HCT116 (cell line): ENCODE results near the gene LCP1. TPM values are rescaled to one million over a fixed set of nuclear protein-coding genes. Genes with fewer than 3 reads are reported as not detected.

Experiments
- ATAC-seq: fragments of 200-7000 bp; cut with Tn5 transposase; 2 replicates; pipeline ENCODE4 v1.9.1; 2020; ENCODE audit warnings: mild to moderate bottlenecking, moderate library complexity
- BruUV-seq: library from RNA; stranded (reverse); fragments of 400-500 nt; replicated peaks from 2 replicates; lab custom pipeline; 2021; lab: Mats Ljungman, UMichigan
- CTCF ChIA-PET: fragments of 300-600 bp; sonication (Branson Sonifier 250); formaldehyde crosslinking; loops from one replicate; lab custom pipeline; 2021; ENCODE audit warnings: antibody characterized with exemption; lab: Charles Lee
- POLR2A ChIA-PET: fragments of 300-600, 350-600 bp; sonication (Branson Sonifier 250); formaldehyde crosslinking; loops from one replicate; lab custom pipeline; 2021; ENCODE audit warnings: antibody characterized with exemption; lab: Charles Lee
- RAD21 ChIA-PET, 2 experiments: fragments of 300-600 bp; sonication (Branson Sonifier 250); formaldehyde crosslinking; loops; one replicate each; lab custom pipeline; 2023; ENCODE audit warnings: low total read pairs in 2 of 2; ENCODE audit not compliant: uncharacterized antibody in 2 of 2, unreplicated experiment in 2 of 2, low non-redundant PET in 1 of 2; lab: Charles Lee
- DNase-seq: peaks from one replicate; pipeline ENCODE4 v3.0.0-alpha.2; 2010; ENCODE audit warnings: low read depth, low spot score
- H2AFZ ChIP-seq: fragments of 200-600 bp; shearing (Covaris generic), sonication (generic); 2 replicates; pipeline ENCODE4 v1.6.1; 2017; ENCODE audit warnings: low read depth, mixed run types, mixed read lengths, antibody characterized with exemption, low read length; ENCODE audit not compliant: poor library complexity, severe bottlenecking
- H3K27ac ChIP-seq: 2 replicates; pipeline ENCODE4 v1.5.1; 2012; ENCODE audit warnings: low read depth, low read length
- H3K27me3 ChIP-seq: fragments of 200-600 bp; sonication (generic); 2 replicates; pipeline ENCODE4 v1.6.1; 2016; ENCODE audit warnings: mixed run types, low read length, mixed read lengths; ENCODE audit not compliant: insufficient read depth
- H3K36me3 ChIP-seq, 2 experiments: fragments of 200-500 bp in 1 of 2; fragments of 200-600 bp in 1 of 2; sonication (Bioruptor generic) in 1 of 2; sonication (generic) in 1 of 2; 2 replicates each; pipeline versions ENCODE4 v1.5.1 to v1.6.1; 2014 to 2016; ENCODE audit warnings: low read length in 2 of 2, inconsistent platforms in 1 of 2, mixed read lengths in 1 of 2, mixed run types in 1 of 2; ENCODE audit not compliant: insufficient read depth in 2 of 2, control insufficient read depth in 1 of 2
- H3K4me1 ChIP-seq, 2 experiments: fragments of 200-600 bp in 1 of 2; sonication (generic) in 1 of 2; 2 replicates each; pipeline versions ENCODE4 v1.5.1 to v1.6.1; 2012 to 2017; ENCODE audit warnings: low read length in 2 of 2, inconsistent platforms in 1 of 2, mild to moderate bottlenecking in 1 of 2, mixed read lengths in 1 of 2, mixed run types in 1 of 2, moderate library complexity in 1 of 2; ENCODE audit not compliant: insufficient read depth in 2 of 2, control insufficient read depth in 1 of 2
- H3K4me2 ChIP-seq: fragments of 200-600 bp; sonication (generic); 2 replicates; pipeline ENCODE4 v1.6.1; 2017; ENCODE audit warnings: mixed run types, low read length, mixed read lengths
- H3K4me3 ChIP-seq, 2 experiments: fragments of 200-600 bp in 1 of 2; sonication (generic) in 1 of 2; replicated peaks in 1 of 2; 2 replicates each; pipeline ENCODE4 v1.5.1; 2011 to 2016; ENCODE audit warnings: low read length in 2 of 2, control low read depth in 1 of 2, low read depth in 1 of 2, mild to moderate bottlenecking in 1 of 2, mixed read lengths in 1 of 2, mixed run types in 1 of 2
- H3K79me2 ChIP-seq: fragments of 200-600 bp; sonication (generic); 2 replicates; pipeline ENCODE4 v1.6.1; 2017; ENCODE audit warnings: mild to moderate bottlenecking, mixed run types, low read length, moderate library complexity, mixed read lengths; ENCODE audit not compliant: insufficient read depth
- H3K9ac ChIP-seq: fragments of 200-600 bp; sonication (generic); 2 replicates; pipeline ENCODE4 v1.6.1; 2016; ENCODE audit warnings: low read length, mixed read lengths
- H3K9me2 ChIP-seq: fragments of 200-600 bp; sonication (generic), shearing (Covaris generic); 2 replicates; pipeline ENCODE4 v1.6.1; 2017; ENCODE audit warnings: mixed run types, mild to moderate bottlenecking, moderate library complexity; ENCODE audit not compliant: insufficient read depth
- H3K9me3 ChIP-seq, 2 experiments: fragments of 200-500 bp in 1 of 2; fragments of 200-600 bp in 1 of 2; sonication (Bioruptor generic) in 1 of 2; sonication (generic) in 1 of 2; 2 replicates each; pipeline ENCODE4 v1.6.1; 2014 to 2017; ENCODE audit warnings: low read length in 2 of 2, mixed read lengths in 2 of 2, inconsistent platforms in 1 of 2, low read depth in 1 of 2, mild to moderate bottlenecking in 1 of 2, mixed run types in 1 of 2, moderate library complexity in 1 of 2; ENCODE audit not compliant: control insufficient read depth in 1 of 2, insufficient read depth in 1 of 2
- H4K20me1 ChIP-seq: fragments of 200-600 bp; sonication (generic), shearing (Covaris generic); 2 replicates; pipeline ENCODE4 v1.6.1; 2017; ENCODE audit warnings: mixed run types, mild to moderate bottlenecking, moderate library complexity; ENCODE audit not compliant: insufficient read depth
- CBX3 ChIP-seq: IDR thresholded peaks from 2 replicates; pipeline ENCODE4 v1.6.1; 2012; ENCODE audit warnings: low read depth
- ELF1 ChIP-seq: IDR thresholded peaks from 2 replicates; pipeline ENCODE4 v1.6.1; 2012; ENCODE audit warnings: low read depth, borderline replicate concordance
- EZH2 ChIP-seq: fragments of 200-600 bp; sonication (generic); IDR thresholded peaks from 2 replicates; pipeline ENCODE4 v1.6.1; 2017; ENCODE audit warnings: antibody characterized with exemption, mixed run types
- EZH2phosphoT487 ChIP-seq: fragments of 200-600 bp; IDR thresholded peaks from 2 replicates; pipeline ENCODE4 v1.6.1; 2018; ENCODE audit warnings: antibody characterized with exemption, borderline replicate concordance
- FOSL1 ChIP-seq: IDR thresholded peaks from 2 replicates; pipeline ENCODE4 v1.6.1; 2012; ENCODE audit warnings: low read depth
- POLR2A ChIP-seq: IDR thresholded peaks from 2 replicates; pipeline ENCODE4 v1.7.0; 2011; ENCODE audit warnings: borderline replicate concordance; ENCODE audit not compliant: insufficient read depth, insufficient read length; ENCODE audit errors: extremely low read depth
- POLR2AphosphoS5 ChIP-seq: IDR thresholded peaks from 2 replicates; pipeline ENCODE4 v1.6.1; 2011; ENCODE audit warnings: mild to moderate bottlenecking, low read depth, low read length, moderate library complexity
- TCF7L2 ChIP-seq: IDR thresholded peaks from 2 replicates; pipeline ENCODE4 v1.7.0; 2011; ENCODE audit warnings: borderline replicate concordance, inconsistent platforms; ENCODE audit not compliant: insufficient read depth, insufficient read length; ENCODE audit errors: extremely low read depth
- intact Hi-C: fragments of 100-400 bp; cut with micrococcal nuclease; formaldehyde crosslinking; loops from 2 replicates; pipeline ENCODE4 v1.10.0; 2022
- total RNA-seq: library from RNA; stranded (reverse); gene quantifications from one replicate; pipeline ENCODE4 v1.2.1, GENCODE V29; 2021; ENCODE audit not compliant: unreplicated experiment
- TF ChIP-seq, protein P1 (sequence below): IDR thresholded peaks from 2 replicates; pipeline ENCODE4 v1.6.1; 2011; ENCODE audit warnings: mild to moderate bottlenecking, low read length, moderate library complexity; ENCODE audit not compliant: insufficient replicate concordance; ENCODE audit errors: extremely low read depth

LCP1 gene
- total RNA-seq, 1 experiment from 2014 or later: 2.2 TPM

DNA sequence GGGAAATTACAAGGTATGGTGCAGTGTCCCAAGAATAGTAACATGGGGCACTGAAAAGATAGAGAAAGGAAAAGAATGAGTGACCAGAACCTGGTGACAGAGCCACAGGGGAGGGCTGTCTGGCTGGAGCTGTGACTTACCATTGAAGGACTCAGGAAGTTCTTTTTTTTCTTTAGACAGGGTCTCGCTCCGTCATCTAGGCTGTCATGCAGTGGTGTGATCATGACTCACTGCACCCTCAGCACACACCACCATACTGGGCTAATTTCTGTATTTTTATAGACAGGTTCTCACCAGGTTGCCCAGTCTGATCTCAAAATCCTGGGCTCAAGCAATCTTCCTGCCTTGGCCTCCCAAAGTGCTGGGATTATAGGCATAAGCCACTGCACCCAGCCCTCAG lies 68.4 kb downstream of the LCP1 start:
- ChIA-PET RAD21 (no interaction called here), CTCF (no interaction called here)
- no peak overlapping the region for H2AFZ ChIP-seq
- no peak for TF ChIP-seq POLR2AphosphoS5
- TF ChIP-seq, all 23 proteins: peak for 0
- no peaks in the 10 kb centered on the region for H4K20me1 ChIP-seq
- no peaks in the 10 kb centered on the region for H3K36me3 ChIP-seq
- H3K9me2 ChIP-seq: no peaks in the 10 kb centered on the region
- POLR2A ChIA-PET: no interaction called here
- no peaks in the 10 kb centered on the region; the same call in 1 of the 2 replicates for H3K27me3 ChIP-seq
- no peak overlapping the region for H3K4me2 ChIP-seq
- no peak overlapping the region for H3K4me3 ChIP-seq
- no peaks in the 10 kb centered on the region for H3K4me1 ChIP-seq
- intact Hi-C loops: no loop called here
- no peaks in the 10 kb centered on the region for H3K79me2 ChIP-seq
- DNase-seq: no peak
- no TSS peak for BruUV-seq
- ATAC-seq: no peak
- no peak overlapping the region for H3K9ac ChIP-seq
- no peaks in the 10 kb centered on the region for H3K9me3 ChIP-seq
- no peak overlapping the region for H3K27ac ChIP-seq

DNA sequence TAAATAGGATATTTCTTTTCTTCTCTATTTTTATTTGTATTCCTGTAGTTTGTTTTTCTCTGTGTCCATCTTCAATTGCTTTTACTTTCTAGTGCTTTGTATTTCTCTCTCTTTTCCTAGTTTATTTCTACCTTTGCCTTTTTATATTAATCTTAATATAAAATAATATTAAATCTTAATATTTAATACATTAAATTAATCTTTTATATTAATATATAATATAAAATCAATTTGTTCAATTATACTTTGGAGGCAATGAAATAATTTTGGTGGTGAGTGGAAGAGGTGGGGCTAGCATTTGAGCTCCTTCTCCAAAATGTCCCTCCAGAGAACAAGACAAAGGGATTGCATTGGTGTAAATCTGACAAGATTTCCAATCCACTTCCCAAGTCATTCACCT lies 70.8 kb downstream of the LCP1 start:
- POLR2A ChIA-PET: no interaction called here
- BruUV-seq: no TSS peak
- DNase-seq (no peak), ATAC-seq (no peak)
- RAD21 ChIA-PET: no interaction called here
- H3K4me1 ChIP-seq: no peaks in the 10 kb centered on the region
- H3K79me2 ChIP-seq: no peaks in the 10 kb centered on the region
- no peaks in the 10 kb centered on the region; the same call in 1 of the 2 replicates for H3K27me3 ChIP-seq
- no peaks in the 10 kb centered on the region for H3K9me3 ChIP-seq
- no peak overlapping the region for H2AFZ ChIP-seq
- H3K4me2 ChIP-seq: no peak overlapping the region
- H3K9ac ChIP-seq: no peak overlapping the region
- intact Hi-C loops: no loop called here
- no peaks in the 10 kb centered on the region for H4K20me1 ChIP-seq
- H3K36me3 ChIP-seq: no peaks in the 10 kb centered on the region
- no peak overlapping the region for H3K27ac ChIP-seq
- CTCF ChIA-PET: no interaction called here
- no peak for TF ChIP-seq POLR2A
- H3K9me2 ChIP-seq: no peaks in the 10 kb centered on the region
- H3K4me3 ChIP-seq: no peak overlapping the region

DNA sequence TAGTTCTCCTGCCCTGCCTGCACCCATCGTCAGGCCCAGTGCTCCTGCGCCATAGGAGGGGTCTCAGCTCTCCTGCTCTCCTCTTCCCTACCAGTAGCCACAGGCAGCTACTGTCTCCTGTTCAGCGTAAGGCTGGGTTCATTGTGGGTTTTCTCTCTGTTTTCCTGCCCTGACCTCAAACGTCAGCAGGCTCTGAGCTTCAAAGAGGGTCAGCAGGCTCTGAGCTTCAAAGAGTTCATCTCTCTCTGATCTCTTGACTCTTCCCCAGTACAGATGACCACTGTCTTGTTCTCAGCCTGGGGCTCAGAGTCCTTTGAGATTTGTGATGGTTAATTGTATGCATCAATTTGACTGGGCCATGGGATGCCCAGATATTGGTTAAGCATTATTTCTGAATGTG lies 72.5 kb downstream of the LCP1 start:
- no peak overlapping the region for H3K4me3 ChIP-seq
- H3K4me2 ChIP-seq: no peak overlapping the region
- DNase-seq: no peak
- no peaks in the 10 kb centered on the region for H3K4me1 ChIP-seq
- no peak overlapping the region for H3K27ac ChIP-seq
- no peaks in the 10 kb centered on the region for H3K79me2 ChIP-seq
- no peak overlapping the region for H3K9ac ChIP-seq
- no peaks in the 10 kb centered on the region; the same call in 1 of the 2 replicates for H3K27me3 ChIP-seq
- ATAC-seq: no peak
- H3K36me3 ChIP-seq: no peaks in the 10 kb centered on the region
- H2AFZ ChIP-seq: no peak overlapping the region
- RAD21 ChIA-PET: no interaction called here
- no peaks in the 10 kb centered on the region for H3K9me2 ChIP-seq
- CTCF ChIA-PET: no interaction called here
- POLR2A ChIA-PET: no interaction called here
- intact Hi-C loops: no loop called here
- BruUV-seq: no TSS peak
- no peaks in the 10 kb centered on the region for H3K9me3 ChIP-seq
- no peaks in the 10 kb centered on the region for H4K20me1 ChIP-seq
- TF ChIP-seq, protein P1, sequence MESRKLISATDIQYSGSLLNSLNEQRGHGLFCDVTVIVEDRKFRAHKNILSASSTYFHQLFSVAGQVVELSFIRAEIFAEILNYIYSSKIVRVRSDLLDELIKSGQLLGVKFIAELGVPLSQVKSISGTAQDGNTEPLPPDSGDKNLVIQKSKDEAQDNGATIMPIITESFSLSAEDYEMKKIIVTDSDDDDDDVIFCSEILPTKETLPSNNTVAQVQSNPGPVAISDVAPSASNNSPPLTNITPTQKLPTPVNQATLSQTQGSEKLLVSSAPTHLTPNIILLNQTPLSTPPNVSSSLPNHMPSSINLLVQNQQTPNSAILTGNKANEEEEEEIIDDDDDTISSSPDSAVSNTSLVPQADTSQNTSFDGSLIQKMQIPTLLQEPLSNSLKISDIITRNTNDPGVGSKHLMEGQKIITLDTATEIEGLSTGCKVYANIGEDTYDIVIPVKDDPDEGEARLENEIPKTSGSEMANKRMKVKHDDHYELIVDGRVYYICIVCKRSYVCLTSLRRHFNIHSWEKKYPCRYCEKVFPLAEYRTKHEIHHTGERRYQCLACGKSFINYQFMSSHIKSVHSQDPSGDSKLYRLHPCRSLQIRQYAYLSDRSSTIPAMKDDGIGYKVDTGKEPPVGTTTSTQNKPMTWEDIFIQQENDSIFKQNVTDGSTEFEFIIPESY: no peak
- no peak for TF ChIP-seq POLR2A
- no peak for TF ChIP-seq ELF1
- no peak for TF ChIP-seq EZH2
- no peak for TF ChIP-seq EZH2phosphoT487
- no peak for TF ChIP-seq CBX3
- TF ChIP-seq TCF7L2: no peak
- TF ChIP-seq FOSL1: no peak
